Activated CD4-positive, alpha-beta T cell treated with anti-CD3 and anti-CD28 coated beads for 48 hours (primary cell): ENCODE results near the gene UHMK1.
A peak's percentile ranks its signal among the peaks of the same experiment; 100 is the strongest.
"Not testable (repeated sequence)": the region's sequence is repeated elsewhere in the genome, so short reads cannot be mapped to it uniquely, and the experiment has no call there.

Experiments
- DNase-seq: peaks from one replicate; pipeline ENCODE4 v3.0.0-alpha.2; 2020

The UHMK1 gene, protein sequence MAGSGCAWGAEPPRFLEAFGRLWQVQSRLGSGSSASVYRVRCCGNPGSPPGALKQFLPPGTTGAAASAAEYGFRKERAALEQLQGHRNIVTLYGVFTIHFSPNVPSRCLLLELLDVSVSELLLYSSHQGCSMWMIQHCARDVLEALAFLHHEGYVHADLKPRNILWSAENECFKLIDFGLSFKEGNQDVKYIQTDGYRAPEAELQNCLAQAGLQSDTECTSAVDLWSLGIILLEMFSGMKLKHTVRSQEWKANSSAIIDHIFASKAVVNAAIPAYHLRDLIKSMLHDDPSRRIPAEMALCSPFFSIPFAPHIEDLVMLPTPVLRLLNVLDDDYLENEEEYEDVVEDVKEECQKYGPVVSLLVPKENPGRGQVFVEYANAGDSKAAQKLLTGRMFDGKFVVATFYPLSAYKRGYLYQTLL

DNA sequence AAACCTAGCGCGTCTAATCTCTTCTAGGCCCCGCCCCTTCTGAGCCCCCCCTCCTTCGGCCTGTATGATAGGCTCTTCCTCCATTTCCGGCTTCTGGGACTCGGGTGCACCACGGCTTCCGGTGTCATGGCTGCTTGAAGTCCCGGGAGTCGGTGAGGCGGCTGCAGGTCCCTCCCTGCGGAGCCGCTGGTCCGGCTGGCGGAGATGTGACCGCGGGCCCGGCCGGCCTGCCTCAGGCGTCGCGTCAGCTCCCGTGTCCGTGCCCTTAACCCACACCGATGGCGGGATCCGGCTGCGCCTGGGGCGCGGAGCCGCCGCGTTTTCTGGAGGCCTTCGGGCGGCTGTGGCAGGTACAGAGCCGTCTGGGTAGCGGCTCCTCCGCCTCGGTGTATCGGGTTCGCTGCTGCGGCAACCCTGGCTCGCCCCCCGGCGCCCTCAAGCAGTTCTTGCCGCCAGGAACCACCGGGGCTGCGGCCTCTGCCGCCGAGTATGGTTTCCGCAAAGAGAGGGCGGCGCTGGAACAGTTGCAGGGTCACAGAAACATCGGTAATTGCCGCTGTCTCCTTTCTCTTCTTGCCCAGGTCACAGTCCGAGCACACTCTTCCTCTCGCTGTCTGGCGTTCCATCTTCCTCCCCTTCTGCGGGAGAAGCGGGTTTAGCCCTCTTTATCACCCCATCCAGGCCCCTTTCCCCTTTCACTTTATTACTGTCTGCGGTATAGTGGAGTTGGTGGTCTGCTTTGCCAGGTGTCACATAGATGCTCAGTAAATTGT lies at the start of gene UHMK1:
Gene UHMK1, plus strand, starts transcription at position 96 of the 773 bp plus-strand sequence. Its CDS starts 183 bp downstream, at position 279.
- DNase-seq = peak; percentile 91

DNA sequence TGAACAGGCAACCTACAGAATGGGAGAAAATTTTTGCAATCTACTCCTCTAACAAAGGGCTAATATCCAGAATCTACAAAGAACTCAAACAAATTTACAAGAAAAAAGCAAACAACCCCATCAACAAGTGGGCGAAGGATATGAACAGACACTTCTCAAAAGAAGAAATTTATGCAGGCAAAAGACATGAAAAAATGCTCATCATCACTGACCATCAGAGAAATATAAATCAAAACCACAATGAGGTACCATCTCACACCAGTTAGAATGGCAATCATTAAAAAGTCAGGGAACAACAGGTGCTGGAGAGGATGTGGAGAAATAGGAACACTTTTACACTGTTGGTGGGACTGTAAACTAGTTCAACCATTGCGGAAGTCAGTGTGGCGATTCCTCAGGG lies 43.3 kb upstream of the UHMK1 start:
- not testable (repeated sequence) for DNase-seq

DNA sequence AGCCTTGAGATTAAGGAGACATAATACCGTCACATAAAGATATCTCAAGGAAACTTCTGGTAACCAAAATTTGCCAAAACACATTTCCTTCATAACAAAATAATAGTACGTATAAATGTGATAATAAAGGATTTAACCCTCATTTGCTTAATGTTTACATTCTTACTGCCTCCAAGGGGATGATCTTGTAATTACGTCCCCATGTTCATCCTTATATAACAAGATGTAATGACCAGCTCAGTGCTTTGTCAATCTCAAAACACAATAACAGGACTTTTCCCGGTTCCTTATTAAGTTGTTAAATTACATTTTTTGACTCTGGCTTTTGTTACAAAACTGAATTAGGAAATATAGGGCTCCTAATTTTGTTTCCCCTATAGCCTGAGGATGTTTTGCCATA lies 41.3 kb upstream of the UHMK1 start:
- no peak for DNase-seq

- no peak for DNase-seq
Measured at GRCh38 chr1:162458236-162458635, 39.4 kb upstream of the UHMK1 start.

DNA sequence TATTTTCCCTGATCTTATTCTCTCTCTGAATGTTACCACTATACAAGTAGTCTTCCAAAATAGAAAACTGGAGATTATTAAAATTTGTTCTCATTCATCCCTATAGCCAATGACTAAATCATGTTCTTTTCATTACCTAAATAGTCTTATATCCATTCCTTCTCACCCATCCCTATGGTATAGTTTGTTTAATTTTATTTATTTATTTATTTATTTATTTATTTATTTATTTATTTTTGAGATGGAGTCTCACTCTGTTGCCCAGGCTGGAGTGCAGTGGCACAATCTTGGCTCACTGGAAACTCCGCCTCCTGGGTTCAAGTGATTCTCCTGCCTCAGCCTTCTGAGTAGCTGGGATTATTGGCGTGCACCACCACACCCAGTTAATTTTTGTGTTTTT lies 35.2 kb upstream of the UHMK1 start:
- DNase-seq = not testable (repeated sequence)

- DNase-seq = no peak
Measured at GRCh38 chr1:162463021-162463420, 34.6 kb upstream of the UHMK1 start.

GRCh38 chr1:162466797-162467196 lies 30.8 kb upstream of the UHMK1 start:
- no peak for DNase-seq

GRCh38 chr1:162470216-162470615 lies 27.4 kb upstream of the UHMK1 start:
- no peak for DNase-seq

DNA sequence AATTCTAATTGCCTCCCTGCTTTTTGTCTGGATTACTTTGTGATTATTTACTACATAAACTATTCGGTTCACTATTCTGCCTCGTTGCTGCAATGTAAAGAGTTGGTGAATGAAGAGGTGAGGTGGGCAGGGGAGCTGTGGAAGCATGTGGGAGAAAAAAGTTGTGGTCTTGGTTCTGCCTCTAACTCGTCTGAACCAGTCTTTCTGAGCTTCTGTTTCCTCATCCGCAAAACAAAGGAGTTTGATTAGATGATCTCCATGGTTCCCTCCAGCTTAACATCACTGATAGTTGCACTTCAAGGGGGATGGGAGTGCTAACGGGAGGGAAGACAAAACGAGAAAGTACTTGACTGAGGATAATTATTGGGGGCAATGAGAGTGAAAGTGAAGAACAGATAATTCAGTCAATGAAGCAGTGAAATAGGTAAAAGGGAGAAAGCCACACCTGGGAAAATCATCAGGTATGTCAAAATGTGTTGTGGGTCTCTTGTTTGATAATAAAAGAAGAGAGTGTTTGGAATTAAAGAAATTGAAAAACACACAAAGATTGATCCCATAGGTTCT lies 26.2 kb upstream of the UHMK1 start:
- no peak for DNase-seq

GRCh38 chr1:162475089-162475488 lies 22.5 kb upstream of the UHMK1 start:
- no peak for DNase-seq

DNA sequence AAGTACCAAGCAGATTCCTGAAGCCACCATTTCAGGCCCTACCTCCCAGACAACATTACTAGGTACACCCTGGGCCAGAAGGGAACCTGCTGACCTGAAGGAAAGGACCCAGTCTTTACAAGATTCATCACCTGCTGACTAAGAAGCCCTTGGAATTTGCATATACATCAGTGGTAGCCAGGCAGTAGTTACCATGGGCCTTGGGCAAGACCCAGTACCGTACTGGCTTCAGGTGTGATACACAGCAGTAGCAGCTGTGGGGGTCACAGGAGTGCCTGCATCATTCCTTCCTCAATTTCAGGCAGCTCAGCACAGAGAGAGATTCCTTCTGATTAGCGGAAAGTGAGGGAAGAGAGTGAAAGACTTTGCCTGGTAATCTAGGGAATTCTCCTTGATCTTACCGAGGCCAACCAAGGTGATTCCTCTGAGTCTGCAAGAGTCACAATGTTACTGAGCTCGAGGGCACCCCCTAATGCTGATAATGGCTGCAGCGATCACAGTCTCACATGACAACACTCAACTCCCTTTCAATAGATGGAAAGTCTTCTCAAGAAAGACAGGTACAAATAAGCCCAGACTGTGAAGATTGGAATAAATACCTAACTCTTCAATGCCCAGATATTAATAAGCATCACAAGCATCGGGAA lies 22.0 kb upstream of the UHMK1 start:
- no peak for DNase-seq

DNA sequence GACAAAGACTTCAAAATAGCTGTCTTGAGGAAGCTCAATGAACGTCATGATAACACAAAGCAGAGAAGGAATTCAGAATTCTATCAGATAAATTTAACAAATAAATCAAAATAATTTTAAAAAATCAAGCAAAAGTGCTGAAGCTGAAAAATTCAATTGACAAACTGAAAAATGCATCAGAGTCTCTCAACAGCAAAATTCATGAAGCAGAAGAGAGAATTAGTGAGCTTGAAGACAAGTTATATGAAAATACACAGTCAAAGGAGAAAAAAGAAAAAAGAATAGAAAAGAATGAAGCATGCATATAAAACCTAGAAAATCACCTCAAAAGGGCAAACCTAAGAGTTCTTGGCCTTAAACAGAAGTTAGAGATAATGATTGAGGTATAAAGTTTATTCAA lies 21.0 kb upstream of the UHMK1 start:
- no peak for DNase-seq

GRCh38 chr1:162485236-162485635 lies 12.4 kb upstream of the UHMK1 start:
- no peak for DNase-seq

DNA sequence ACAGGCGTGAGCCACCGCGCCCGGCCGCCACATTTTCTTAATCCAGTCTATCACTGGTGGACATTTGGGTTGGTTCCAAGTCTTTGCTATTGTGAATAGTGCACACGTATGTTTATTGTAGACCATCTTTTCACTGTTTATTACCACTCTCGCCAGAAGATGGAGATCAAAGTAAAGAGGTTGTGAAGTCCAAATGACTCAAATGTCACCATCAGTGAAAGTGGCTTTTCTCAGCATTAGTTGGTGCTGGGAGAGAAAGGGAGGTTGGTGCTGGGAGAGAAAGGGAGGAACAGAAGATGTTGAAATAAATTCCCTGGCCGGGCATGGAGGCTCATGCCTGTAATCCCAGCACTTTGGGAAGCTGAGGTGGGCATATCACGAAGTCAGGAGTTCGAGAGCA lies 10.4 kb upstream of the UHMK1 start:
- no peak for DNase-seq

- DNase-seq = no peak
Measured at GRCh38 chr1:162488219-162488618, 9.4 kb upstream of the UHMK1 start.

GRCh38 chr1:162495531-162496233 lies 1.9 kb upstream of the UHMK1 start:
- DNase-seq = not testable (repeated sequence)

GRCh38 chr1:162497104-162497722 lies 405 bp upstream of the UHMK1 start:
- DNase-seq = no peak

GRCh38 chr1:162498496-162498810 lies 835 bp downstream of the UHMK1 start:
- no peak for DNase-seq

DNA sequence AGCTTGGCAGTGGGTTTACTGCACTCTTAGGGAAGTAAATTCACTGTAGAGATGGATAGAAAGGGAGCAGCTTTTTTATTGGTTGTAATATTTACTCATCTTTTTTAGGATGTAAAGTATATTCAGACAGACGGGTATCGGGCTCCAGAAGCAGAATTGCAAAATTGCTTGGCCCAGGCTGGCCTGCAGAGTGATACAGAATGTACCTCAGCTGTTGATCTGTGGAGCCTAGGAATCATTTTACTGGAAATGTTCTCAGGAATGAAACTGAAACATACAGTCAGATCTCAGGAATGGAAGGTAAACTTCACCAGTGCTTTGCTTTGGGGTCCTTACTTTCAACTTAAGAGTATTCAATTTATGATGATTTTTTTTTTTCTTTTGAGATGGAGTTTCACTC lies 3.2 kb downstream of the UHMK1 start:
- DNase-seq = no peak

- no peak for DNase-seq
Measured at GRCh38 chr1:162502077-162502476, 4.5 kb downstream of the UHMK1 start.

DNA sequence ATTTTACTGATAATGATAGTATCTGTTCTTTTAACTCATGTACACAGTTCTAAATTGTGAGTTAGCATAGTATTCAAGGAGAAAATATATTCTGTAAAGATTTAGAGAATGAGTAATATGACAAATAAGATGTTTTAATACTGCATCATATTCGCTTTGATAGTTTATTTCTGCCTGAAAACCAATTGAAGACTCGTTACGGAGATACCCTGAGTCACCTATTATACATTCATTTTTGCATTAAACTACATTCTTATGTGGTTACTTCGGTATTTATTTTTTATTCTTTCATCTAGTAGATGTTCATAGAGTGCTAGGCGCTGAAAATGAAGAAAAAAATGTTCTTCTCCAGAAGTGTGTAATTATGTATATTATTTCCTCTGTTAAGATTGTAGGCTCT lies 5.3 kb downstream of the UHMK1 start:
- no peak for DNase-seq

DNA sequence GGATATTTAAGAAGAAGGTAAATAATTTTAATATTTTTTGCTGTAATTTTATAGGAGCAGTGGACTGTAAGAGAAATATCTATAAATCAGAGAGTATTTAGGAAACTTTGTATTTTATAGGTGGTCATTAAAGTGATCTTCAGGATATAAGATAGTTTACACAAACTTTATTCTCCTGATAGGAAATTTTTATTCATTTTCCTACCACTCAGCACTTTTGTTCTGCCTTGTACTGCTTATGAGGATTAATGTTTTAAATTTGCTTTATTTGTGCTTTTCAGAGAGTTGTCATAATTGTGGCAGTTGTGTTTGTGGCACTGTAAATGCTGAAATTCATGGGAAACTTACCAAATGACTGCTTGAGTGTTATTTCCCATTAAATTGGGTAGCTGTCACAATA lies 29.7 kb downstream of the UHMK1 start:
- DNase-seq = no peak
